Peyer's patch (tissue), 4 donors: Measurements from ENCODE around the gene ROBO1.

ENCODE experiments used
- CTCF ChIP-seq, 6 experiments: fragments of 450-650 bp in 4 of 6; fragments of 200-600 bp in 2 of 6; sonication (generic) in 1 of 6; IDR thresholded peaks; one replicate each; pipeline ENCODE4 v1.5.1; 2017 to 2019; ENCODE audit warnings: antibody characterized with exemption in 6 of 6, mild to moderate bottlenecking in 3 of 6, moderate library complexity in 1 of 6
- POLR2A ChIP-seq, 2 donors: fragments of 450-650 bp; IDR thresholded peaks; one replicate each; pipeline ENCODE4 v1.5.1; 2017; ENCODE audit warnings: antibody characterized with exemption in 2 of 2, mild to moderate bottlenecking in 2 of 2, moderate library complexity in 2 of 2

GRCh38 chr3:78878789-78879188 lies 889.0 kb downstream of the ROBO1 start:
- TF ChIP-seq CTCF (IDR thresholded peaks at IDR 0.05) = no peak
- no peak for TF ChIP-seq POLR2A (IDR thresholded peaks at IDR 0.05)
